GM18951 (cell line): ENCODE measurements around the gene DLGAP3.
"Not testable (repeated sequence)": the region's sequence is repeated elsewhere in the genome, so short reads cannot be mapped to it uniquely, and the experiment has no call there.

ENCODE experiments used
- POLR2A ChIP-seq: IDR thresholded peaks from 4 replicates; pipeline ENCODE4 v1.6.1; 2011; ENCODE audit warnings: mild to moderate bottlenecking; ENCODE audit not compliant: insufficient read length, insufficient read depth; ENCODE audit errors: extremely low read depth
- in situ Hi-C: fragments of 300-500 bp; cut with MboI; formaldehyde crosslinking; loops from one replicate; pipeline ENCODE4 v1.12.0; 2022; ENCODE audit warnings: low sequenced_read_pairs, mixed read lengths, inconsistent platforms; ENCODE audit not compliant: unreplicated experiment

The DLGAP3 gene

DNA sequence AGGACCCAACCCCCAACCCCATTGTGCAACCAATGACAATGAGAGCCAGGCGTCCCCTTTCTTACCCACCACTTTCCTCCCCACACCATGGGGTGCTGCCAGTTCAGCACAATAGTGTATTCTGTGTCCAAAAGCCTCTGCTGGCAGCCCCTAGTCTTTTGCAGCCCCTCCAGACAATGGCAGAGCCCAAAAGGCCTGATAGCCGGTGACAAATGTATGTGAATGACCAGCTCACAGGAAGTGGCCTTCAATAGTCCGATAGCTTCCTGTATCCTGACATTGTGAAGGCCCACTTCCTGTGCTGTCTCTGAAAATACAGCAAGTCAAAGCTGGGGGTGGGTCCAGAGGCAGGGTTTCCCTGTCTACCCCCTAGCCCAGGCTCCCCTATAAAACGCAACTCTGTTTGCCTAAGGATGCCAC is 86.5 kb downstream of the DLGAP3 start:
- in situ Hi-C loops = no loop called here
- no peak for TF ChIP-seq POLR2A

DNA sequence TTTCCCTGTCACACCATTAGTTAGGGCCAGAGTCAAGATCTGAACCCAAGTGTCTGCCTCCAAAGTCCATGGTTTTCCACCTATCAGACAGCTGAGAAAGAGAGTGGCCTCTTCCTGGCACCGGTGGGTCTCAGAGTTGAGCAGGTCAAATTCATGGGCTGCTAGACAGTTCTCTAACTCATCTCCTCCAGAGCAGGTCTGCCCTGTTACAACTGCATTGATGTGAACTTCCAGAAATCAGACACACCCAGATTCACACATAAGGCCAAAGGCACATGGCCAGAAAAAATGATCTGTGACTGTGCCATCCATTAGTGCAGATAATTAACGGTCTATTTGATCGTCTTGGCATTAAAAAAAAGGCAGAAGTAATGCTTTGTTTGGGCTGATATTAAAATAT is 87.4 kb downstream of the DLGAP3 start:
- in situ Hi-C loops = no loop called here
- TF ChIP-seq POLR2A = no peak

DNA sequence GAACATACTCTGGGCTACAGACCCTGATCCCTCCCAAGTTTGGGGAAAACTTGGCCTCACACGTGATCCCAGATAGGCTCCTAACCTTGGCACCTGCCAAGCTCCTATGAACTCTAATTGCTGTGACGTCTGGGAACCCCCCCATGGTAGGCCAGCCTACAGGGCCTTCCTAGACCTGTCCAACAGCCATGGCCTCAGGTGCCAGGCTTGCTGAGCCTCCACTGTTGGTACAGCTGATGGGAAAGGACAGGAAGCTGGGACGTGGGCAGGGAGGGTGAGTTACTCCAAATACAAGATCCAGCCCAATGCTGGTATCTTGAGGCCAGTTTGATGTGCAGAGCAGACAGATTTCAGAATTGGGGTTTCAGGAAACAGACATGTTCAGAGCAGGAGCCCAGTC is 89.0 kb downstream of the DLGAP3 start:
- in situ Hi-C loops = no loop called here
- TF ChIP-seq POLR2A = no peak

DNA sequence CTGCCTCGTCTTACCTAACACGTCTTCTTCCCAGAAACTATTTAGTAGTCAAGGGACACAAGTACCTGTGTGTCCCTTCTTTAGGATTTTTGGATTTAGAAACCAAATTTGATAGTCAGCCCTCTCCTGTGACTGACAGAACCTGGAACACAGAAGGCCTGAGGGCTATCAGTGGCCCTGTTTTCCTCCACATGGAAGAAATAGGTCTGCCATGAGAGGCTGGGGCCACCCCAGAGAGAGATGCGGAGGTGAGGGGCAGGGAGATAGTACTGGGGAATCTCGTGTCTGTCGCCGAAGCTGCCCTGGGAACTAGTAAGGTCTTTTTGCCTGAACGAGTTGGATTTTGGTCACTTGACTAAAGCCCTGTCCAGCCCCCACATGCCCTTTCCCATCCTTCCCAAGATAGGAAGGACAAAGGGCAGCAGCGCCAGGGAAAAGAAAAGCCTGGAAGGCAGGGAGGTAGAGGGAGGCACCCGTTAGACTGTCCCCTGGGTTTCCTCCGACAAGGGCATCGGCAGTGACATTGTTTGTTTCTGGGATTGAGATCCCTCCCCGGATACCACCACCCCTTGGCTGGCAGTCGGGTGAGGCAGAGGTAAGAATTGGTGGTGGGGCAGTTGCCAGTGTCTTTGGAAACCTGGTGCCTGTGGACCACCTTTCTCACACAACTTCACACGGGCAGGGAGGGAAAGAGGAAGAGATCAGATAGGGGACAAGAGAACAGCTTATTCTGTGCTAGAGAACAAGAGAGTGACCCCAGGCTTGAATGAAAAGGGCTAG is 89.7 kb downstream of the DLGAP3 start:
- in situ Hi-C loops = no loop called here
- no peak for TF ChIP-seq POLR2A

DNA sequence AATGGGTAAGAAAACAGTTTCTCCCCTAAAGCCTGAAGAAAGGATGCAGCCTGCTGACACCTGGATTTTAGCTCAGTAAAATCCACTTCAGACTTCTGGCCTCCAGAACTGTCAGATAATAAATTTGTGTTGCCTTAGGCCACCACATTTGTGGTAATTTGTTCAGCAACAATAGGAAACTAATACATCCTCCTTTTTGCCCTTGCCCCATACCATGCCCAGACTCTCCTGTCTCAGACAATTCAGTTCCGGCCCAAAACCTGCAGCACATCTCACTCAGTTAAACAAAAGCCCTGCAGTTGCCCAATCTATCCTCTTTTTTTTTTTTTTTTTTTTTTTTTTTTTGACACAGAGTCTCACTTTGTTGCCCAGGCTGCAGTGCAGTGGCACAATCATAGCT is 95.7 kb downstream of the DLGAP3 start:
- TF ChIP-seq POLR2A = no peak
- in situ Hi-C loops = no loop called here

DNA sequence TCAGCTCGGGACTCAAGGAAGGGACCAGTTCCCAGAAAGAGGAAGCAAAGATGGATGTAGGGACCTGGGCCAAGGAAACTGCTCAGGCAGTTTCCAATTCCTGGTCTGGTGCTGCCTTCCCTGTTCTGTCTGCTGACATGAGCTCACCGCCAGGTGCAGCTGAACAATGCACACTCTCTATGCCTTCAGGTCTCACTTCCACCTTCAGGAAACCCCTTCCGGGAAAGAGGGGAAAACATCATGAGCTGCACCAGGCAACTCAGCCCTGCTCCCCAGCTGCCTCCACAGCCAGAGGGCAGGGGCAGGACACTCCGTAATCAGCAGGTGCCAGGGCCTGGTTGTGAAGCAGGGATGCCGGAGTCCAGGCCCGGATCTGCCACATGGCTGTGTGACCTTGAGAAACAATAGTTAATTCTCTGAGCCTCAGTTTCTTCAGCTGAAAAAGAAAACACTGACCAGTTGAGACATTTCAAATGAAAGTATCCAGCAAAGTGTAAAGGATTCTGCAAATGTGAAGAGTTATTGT is 97.7 kb downstream of the DLGAP3 start:
- TF ChIP-seq POLR2A = no peak
- in situ Hi-C loops = no loop called here

DNA sequence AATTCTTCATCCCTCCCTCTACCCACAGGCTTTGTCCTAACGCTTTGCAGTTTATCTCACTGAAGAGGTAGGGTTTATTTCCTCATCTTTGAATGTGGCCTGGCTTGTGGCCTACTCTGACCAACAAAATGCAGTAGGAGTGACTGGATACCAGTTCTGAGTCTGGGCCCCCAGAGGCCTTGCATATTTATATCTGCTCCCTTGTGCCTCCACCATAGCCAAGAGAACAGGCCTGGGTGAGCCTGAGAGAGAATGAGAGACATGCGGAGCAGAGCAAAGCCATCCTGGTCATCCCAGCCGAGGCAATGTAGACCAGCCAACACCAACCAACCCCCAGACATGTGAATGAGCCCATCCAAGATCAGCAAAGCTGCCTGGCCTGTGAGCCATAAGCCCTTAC is 100.2 kb downstream of the DLGAP3 start:
- TF ChIP-seq POLR2A = no peak
- in situ Hi-C loops = no loop called here

DNA sequence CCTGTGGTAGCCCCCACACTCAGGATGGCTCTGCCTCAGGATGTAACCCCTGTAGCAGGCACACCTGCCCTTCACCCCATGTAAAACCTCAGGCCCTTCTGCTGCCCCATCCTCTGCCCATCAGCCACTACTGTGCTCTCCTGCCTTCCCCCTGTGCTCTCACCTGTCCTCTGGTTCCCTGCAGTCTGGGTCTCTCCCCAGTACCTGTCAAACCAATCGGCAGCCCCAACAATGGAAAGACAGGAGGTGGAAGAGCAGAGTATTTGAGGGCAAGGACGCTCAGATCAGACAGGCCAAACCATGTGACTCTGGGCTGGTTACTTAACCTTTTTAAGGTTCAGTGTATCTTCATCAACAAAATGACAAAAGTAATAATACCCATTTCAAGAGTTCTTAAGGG is 100.8 kb downstream of the DLGAP3 start:
- in situ Hi-C loops = no loop called here
- no peak for TF ChIP-seq POLR2A

DNA sequence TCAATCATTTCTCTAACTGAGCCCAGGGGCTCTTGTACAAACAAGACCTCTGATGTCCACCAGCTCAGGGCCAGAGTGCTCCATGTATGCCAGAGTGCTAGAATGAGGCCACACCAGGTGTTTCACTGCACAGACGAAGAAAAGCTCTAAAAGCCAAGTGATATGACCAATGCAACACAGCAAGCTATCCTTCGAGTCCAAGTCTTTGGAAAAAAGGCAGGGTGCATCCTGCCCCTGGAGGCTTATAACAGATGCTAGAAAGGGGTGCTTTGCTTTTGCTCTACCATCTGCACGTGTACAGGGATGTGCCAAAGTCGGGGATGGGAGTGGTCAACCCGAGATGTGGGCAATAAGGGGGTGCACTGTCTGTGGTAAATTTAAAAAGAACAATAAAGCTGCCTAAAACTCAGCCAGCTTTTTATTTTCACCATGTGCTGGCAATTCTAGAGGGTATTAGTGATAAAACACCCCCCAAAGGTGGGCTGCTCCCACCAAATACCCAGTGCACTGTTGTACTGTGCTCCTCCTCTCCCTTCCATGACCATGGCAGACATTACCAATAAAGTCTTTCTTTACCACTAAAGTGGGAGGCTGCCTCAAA is 102.0 kb downstream of the DLGAP3 start:
- TF ChIP-seq POLR2A = no peak
- in situ Hi-C loops = no loop called here

DNA sequence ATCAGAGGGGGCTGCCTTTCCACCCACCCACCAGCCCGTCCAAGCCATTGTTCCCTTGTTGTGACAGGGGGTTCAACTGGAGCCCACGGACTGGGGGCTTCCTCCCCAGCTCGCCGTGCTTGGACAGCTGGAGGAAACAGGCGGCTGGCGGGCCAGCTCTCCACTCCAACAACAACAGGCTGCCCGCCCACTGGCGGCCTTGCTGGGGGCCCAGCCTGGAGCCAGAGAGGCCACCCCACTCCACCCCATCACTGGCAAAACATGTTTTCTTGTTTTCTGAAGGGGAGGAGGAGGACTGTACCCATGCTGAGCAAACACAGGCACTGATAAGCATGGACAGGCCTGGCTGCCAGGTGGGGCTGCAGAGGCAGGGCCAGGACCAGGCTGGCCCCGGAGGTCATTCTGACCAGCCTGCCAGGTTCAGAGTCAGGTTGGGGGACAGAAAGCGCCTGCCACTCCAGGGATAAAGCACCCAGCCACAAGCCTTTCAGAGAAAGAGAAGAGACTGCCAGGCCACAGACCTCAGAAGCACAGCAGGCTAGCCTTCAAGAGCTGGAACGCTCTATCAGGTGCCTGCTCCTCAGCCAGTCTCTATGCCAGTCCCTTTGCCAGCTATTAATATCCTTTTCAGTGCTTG is 103.9 kb downstream of the DLGAP3 start:
- no peak for TF ChIP-seq POLR2A
- in situ Hi-C loops = no loop called here

DNA sequence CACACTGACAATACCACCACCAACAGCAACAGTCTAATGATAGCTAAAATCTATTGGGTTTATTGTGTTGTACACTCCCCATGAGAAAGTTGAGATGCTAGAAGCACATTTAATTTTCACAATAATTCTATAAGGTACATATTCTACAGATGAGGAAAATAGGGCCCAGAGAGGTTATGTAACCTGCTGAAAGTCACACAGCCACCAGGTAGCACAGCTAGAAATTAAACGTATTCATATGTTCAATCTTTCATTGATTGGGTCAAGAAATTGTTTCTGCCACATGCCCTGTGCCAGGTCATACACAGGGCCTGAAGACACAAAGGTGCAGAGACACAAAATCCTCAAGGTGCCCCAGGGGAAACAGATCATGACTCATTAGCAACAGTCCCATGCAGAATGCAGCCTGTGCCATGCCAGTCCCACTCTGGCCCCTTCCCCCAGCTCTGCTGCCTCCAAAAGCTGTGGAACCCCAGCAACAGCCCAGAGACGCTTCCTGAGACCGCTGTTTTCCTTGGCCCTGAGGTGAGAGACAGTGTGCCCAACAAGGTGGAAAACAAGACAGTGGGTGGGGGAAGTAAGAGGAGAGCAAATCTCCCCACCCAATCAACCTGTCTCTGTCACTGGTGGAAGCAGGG is 104.5 kb downstream of the DLGAP3 start:
- no peak for TF ChIP-seq POLR2A
- in situ Hi-C loops = no loop called here

DNA sequence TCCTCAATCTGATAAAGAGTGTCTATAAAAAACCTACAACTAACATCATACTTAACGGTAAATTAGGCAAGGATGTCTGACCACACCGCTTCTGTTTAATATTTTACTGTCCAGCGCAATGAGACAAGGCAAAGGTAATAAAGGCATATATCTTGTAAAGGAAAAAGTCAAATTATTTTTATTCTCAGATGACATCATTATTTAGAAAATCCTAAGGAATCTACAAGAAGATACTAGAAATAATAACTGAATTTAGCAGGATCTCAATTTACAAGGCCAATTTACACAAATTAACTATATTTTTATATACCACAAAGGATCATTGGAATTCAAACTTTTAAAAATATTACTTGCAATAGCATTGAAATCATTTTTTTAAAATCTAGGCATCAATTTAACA is 107.2 kb downstream of the DLGAP3 start:
- TF ChIP-seq POLR2A = no peak
- in situ Hi-C loops = no loop called here

DNA sequence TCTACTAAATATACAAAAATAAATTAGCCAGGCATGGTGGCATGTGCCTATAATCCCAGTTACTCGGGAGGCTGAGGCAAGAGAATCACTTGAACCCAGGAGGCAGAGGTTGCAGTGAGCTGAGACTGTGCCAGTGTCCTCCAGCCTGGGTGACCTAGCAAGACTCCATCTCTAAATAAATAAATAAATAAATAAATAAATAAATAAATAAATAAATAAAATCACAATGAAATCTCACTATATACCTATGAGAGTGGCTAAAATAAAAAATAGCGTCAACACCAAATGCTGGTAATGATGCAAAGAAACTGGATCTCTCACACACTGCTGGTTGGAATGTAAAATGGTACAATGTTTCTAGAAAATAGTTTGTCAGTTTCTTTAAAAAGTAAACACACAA is 110.6 kb downstream of the DLGAP3 start:
- in situ Hi-C loops = not testable (repeated sequence)
